ENCODE data around the gene SUCLG1.
"Not testable (repeated sequence)": the region's sequence is repeated elsewhere in the genome, so short reads cannot be mapped to it uniquely, and the experiment has no call there.

SUCLG1 gene

DNA sequence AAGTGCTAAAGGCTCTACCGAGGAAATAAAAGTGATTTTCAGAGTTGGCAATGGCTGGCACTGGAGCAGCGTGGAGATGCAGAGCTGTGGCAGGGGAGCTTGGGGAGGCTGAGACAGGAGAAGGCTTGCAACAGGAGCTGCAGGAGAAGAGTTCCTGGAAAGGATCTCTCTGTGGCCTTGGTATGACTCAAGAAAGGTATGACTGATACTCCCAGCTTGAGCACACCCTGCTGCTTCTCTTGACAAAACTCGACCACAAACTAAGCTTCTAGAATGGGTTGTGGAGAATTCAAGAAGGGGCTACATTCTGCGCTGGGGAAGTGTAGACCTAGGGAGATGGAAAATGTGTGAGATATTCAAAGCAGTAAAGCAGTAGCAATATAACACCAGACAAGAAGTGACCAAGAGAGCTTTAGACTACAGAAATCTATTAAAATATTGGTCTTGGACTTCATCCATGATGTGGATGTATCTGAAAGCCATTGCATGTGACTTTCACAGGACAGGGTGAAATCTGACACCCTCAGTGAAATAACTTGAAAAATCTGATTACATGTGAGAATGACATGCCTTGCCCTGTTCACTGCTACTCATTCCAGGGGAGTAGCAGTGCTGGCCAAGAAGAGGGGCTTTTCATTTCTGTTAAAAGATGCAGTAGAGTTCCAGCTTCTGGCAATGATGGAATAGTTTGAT lies 41.5 kb downstream of the SUCLG1 start:
- no peak for DNase-seq

DNA sequence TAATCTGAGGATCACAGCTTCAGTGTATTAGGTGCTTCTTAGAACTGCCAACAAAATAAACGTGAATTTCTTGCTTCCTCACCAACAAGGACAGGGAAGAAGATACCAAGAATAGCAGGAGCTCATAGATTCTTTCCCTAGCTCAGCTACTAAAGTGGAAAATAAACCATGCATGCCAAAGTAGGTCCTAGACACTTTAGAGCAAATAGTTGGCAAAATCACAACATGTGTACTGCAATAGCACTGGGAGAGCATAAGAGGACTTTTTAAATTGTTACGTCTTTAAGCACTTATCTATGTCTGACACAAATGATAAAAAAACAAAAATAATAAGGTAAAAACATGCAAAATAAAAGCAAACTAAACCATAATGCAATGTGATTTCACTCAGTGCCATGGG lies 49.5 kb downstream of the SUCLG1 start:
- no peak for DNase-seq

DNA sequence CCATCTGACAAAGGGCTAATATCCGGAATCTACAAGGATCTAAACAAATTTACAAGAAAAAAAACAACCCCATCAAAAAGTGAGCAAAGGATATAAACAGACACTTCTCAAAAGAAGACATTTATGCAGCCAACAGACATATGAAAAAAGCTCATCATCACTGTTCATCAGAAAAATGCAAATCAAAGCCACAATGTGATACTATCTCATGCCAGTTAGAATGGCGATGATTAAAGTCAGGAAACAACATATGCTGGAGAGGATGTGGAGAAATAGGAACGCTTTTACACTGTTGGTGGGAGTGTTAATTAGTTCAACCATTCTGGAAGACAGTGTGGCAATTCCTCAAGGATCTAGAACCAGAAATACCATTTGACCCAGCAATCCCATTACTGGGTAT lies 57.0 kb downstream of the SUCLG1 start:
- not testable (repeated sequence) for DNase-seq

DNA sequence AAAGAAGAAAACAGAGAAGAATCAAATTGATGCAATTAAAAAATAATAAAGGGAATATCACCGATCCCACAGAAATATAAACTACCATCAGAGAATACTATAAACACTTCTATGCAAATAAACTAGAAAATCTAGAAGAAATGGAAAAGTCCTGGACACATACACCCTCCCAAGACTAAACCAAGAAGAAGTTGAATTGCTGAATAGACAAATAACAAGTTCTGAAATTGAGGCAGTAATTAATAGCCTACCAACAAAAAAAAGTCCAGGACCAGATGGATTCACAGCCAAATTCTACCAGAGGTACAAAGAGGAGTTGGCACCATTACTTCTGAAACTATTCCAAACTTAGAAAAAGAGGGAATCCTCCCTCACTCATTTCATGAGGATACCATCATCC lies 59.2 kb downstream of the SUCLG1 start:
- DNase-seq, result not testable (repeated sequence)

DNA sequence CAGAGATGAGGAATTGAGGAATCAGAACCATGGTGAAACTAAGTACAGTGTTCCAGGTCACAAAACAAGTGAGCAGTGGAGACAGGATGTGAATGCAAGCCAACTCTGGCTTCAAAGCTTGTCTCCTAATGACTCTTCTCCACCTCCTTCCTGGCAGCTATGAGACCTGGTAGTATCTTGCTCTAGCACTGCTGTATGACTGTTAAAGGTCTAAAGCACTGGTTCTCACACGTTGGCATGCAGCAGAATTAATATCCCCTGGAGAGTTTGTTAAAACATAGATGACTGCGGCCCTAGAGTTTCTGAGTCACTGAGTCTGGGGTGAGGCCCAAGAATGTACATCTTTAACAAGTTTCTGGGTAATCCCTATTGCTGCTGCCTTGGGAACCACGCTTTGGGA lies 63.3 kb downstream of the SUCLG1 start:
- DNase-seq, result no peak

DNA sequence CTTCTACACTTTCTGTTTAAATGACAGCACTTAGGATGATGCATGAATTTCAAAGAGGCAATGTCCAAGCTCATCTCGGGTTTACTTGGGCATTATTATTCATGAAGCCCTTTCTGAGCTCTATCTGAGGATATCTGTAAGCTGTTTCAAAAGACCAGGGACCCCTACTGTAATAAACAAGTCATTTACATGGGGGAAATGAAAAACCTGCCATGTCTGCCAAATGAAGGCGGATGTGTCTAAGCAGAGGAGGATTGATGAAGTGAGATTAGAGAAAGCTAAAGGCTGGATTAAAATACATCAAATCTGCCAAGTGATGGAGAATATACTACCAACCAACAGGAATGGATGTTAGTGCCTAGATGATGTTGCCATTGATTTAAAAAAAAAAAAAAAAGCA lies 64.5 kb downstream of the SUCLG1 start:
- DNase-seq, result no peak

DNA sequence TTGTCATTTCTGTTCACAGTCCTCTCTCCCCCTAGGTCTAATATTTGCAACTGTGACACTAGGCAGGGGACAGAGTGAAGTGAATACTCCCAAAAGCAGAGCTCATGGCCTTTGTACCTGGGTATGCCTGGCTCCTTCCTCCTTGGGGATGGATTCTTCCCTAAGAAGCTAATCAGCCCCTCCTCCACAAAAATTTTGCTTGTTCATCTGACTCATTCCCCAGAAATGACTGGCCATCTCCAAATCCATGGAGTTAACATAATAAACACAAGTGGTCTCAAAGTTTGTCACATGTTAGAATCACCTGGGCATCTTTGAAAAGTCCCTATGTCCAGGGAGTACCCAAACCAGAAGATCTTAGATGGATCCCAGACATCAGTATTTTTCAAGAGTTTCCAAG lies 65.3 kb downstream of the SUCLG1 start:
- DNase-seq, result no peak

DNA sequence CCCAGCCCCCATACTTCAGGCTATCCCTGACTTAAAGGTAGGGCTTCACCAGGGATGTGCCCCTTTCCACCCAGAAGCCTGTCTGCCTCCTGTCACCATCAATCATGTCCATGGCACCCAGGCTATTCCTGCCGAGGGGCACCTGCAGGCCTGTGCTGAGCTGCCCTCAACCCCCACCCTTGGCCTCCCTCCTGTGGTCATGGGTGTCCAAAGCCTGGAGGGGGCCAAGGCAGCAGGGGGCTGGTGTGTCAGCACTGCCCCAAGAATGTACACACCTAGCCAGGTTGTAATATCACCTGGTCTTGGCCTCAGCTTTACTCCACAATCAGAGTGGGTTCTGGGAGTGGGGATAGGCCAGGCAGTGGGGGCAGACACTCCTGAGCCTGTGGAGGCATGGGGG lies 69.3 kb downstream of the SUCLG1 start:
- no peak for DNase-seq

DNA sequence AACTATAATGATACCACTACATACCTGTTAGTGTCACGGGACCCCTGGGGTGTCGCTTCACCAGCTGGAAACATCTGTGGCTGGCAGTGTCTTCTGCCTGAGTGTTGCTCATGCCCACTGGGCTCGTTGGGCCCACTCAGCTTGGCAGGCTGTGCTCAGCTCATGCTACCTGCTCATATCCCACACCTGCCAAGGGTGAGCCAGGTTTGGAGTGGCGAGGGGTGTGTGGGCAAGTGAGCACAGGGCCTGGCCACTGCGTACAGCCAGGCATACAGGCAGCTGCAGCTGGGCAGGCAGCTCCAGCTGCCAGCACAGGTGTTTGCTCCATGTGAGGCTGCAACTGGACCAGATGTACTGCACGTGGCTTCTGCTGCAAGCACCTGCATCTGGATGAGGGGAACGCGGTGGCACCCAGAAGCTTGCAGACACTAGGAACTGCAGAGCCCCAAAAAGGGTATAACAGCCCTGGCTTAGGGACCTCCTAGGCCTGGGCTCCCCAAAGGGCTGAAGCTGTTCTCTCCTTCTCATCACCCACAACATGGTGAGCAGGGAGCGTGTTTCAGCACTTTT lies 70.1 kb downstream of the SUCLG1 start:
- no peak for DNase-seq

DNA sequence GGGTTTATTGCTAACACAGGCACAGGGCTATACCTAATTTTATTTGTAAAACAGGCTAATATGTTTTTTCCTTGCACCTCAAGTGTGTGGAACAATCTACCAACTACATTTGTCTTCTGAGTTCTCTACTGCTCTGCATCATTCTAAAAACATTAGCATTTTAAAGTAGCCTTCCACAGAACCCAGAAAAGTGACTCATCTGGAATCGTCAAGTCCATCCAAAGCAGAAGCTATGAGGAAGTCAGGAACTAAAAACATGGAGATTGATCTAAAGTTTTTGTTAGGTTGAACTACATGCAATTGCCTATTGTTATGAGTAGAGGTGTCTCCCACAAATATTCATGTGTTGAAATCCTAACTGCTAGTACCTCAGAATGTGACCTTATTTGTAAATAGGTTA lies 70.9 kb downstream of the SUCLG1 start:
- DNase-seq, result no peak

DNA sequence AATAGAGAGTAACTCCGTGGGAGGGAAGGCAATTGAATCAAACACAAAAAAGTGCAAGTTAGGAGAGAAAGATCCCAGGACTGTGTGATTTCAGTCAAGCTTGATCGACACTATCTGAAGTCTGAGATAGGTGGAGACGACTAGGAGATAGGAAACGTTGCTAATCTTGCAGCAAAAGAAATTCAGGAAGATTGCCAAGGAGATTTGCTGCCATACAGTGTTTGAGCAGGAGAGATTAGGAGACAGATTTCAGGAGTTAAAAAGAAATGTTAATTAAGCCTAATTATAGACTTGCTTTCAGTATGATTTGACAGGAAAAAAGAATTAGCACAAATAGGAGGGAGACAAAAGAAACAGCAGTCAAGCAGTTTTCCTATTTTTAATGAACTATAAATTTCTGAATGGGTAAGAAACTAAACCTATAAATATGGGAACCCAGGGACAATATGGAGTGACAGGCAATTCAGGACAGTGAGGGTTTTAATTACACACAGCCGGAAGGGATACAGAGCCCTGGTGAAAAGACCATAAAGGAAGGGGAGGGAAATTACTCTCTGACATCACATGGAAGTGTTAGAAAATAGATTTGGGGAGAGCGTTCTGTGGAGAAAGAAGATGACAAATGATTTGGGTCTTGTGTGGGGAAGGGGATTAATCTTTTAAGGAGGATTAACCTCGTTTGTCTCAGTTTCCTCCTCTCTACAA lies 72.6 kb downstream of the SUCLG1 start:
- DNase-seq, result no peak

DNA sequence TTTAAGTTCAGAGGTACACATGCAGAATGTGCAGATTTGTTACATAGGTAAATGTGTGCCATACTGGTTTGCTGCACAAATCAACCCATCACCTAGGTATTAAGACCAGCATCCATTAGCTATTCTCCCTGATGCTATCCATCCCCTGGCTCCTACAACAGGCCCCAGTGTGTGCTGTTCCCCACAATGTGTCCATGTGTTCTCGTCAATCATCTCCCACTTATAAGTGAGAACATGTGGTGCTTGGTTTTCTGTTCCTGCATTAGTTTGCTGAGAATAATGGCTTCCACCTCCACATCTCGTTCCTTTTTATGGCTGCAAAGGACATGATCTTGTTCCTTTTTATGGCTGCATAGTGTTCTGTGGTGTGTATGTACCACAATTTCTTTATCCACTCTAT lies 75.8 kb downstream of the SUCLG1 start:
- DNase-seq, result no peak

DNA sequence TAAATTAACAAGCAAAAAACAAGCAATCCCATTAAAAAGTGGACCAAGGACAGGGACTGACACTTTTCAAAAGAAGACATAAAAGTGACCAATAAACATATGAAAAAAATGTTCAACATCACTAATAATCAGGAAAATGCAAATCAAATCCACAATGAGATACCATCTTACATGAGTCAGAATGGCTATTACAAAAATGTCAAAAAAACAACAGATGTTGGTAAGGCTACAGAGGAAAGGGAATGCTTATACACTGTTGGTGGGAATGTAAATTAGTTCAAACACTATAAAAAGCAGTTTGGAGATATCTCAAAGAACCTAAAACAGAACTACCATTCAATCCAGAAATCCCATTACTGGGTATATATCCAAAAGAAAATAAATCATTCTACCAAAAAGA lies 78.2 kb downstream of the SUCLG1 start:
- no peak for DNase-seq

DNA sequence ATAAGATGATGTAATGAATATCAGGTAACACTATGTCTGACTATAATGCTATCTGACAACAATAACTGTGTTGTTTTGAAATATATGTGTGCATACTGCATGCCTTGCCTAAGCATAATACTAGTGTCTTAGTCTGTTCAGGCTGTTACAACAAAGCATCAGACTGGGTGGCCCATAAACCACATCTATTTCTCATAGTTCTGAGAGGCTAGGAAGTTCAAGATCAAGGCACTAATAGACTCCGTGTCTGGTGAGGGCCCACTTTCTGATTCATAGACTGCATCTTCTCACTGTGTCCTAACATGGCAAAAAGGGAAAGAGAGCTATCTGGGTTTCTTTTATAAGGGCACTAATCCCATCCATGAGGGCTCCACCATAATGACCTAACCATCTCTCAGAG lies 80.1 kb downstream of the SUCLG1 start:
- DNase-seq, result no peak

DNA sequence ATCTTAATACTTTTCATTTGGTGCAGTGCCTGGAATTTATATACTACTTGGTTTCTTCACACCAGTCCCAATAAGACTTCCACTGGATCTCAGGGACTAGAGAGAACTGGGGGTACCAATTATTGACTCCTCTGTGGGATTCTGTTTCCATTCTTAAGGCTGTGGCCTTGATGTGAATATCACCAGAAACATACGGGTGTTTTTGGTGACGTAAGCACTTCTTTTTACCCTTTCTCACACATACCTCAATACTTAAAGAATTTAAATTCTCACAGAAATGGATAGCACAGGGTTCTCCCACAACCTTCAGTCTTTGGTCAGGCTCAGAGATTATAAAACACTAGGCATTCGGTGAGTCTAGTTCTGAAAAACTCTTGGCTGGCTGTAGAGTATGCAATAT lies 84.1 kb downstream of the SUCLG1 start:
- no peak for DNase-seq

DNA sequence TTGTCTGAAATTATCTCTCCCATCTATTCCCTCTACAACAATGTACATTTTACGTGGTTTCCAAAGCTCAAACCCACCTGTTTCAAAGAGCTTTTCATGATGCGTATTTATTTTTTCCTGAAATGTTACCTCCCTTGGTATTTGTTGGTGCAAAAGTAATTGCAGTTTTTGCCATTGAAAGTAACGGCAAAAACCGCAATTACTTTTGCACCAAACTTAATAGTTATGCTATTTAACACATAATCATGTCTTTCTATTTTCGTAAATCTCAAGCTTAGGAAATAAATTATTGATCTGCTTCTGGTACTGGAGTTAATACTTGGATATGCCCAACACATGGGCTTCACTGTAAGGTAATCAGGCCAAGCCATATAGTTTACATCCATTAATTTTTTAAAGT lies 85.2 kb downstream of the SUCLG1 start:
- DNase-seq, result no peak
